Myocyte (in vitro differentiated cells): ENCODE data around the gene TBC1D4. TPM values are rescaled to one million over a fixed set of nuclear protein-coding genes. Genes with fewer than 3 reads are reported as not detected.

Experiments used
- total RNA-seq: library from RNA; depleted of rRNA; stranded (reverse); fragments of >200 nt; gene quantifications from 2 replicates; pipeline ENCODE4 v1.2.3, GENCODE V29; 2014

The TBC1D4 gene
- total RNA-seq, 1 donor from 2014 or later: 23.2 TPM

Other genes starting within 250 kb of the TBC1D4 start
- gene COMMD6, start 55.7 kb upstream of the TBC1D4 start, total RNA-seq: 45.2 and 52.8 TPM in 2 replicates
- gene UCHL3, start 67.6 kb upstream of the TBC1D4 start, total RNA-seq: 17.0 and 26.7 TPM in 2 replicates
- gene LMO7, start 154.2 kb upstream of the TBC1D4 start, total RNA-seq: 1,016 and 1,227 TPM in 2 replicates